GM18861 (cell line): ENCODE results near the gene CDK8.
"Not testable (repeated sequence)": the region's sequence is repeated elsewhere in the genome, so short reads cannot be mapped to it uniquely, and the experiment has no call there.

Experiments used
- ATAC-seq: cut with Tn5 transposase; IDR thresholded peaks from one replicate; pipeline ENCODE4 v1.9.1; 2021; ENCODE audit not compliant: unreplicated experiment

The CDK8 gene

GRCh38 chr13:26252006-26252405 lies 1.9 kb upstream of the CDK8 start:
- not testable (repeated sequence) for ATAC-seq

- ATAC-seq: no peak
These were observed 605 bp upstream of the CDK8 start for GRCh38 chr13:26253262-26253786.

DNA sequence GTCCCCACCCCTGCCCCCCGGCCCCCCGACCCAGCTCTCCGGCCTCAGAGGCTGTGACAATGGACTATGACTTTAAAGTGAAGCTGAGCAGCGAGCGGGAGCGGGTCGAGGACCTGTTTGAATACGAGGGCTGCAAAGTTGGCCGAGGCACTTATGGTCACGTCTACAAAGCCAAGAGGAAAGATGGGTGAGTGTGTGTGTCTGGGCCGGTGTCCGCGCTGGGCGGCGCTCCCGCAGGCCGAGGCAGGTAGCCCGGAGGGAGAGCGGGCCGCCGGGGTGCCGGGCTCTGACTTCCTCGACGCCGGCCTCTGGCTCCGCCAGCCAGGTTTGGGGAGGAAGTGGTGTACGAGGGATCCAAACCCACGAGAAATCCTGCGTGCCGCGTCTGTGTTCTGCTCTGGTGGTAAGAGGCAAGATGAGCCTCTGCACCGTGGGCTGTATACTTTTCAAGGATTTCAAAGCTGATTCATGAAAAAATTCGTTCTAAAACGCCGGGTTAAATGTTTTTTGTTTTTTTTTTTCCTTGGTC lies 718 bp downstream of the CDK8 start:
- ATAC-seq: peak; percentile 32

DNA sequence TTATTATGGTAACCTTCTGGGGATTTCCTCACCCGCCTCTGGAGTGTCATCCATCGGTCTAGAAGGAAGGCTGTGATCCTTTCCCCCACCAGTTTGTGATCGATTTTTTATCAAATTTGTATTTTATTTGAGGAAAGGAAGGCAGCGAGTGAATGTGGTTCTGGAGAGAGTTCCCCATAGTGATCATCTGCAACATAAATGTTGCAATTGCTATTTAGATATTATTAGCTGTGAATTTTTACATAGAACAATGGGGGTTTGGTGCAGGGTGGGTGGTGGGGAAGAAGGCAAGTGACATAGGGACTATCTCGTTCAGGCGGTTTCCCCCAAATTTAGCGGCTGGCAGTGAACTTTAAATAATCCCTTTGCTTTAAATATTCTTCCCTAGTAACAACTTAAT lies 1.2 kb downstream of the CDK8 start:
- no peak for ATAC-seq

DNA sequence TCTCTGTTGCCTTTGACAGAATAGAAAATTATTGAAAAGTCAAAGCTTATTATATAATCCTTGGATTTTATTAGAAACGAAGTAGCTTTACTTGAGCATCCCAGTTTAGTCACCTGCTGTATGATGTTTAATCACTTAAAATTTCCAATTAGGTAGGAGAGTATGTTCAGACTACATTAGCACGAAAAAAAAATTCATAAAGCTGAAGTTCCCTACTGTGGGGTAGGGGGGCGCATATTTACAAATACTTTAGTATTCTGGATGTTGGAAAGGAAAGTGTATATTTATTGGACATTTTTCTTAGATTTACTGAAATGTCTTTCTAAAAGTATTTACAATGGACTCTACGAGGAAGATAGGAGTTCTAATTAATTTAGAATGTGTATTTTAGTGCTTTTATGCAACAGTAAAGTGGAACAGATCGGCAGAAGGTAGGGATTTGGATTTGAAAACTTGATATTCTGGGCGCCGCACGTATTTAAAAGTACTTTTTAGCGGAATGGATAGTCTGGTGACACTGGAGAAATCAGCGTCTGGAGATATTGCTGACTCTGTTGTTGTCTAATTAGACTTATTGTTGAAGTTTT lies 1.9 kb downstream of the CDK8 start:
- ATAC-seq: no peak

DNA sequence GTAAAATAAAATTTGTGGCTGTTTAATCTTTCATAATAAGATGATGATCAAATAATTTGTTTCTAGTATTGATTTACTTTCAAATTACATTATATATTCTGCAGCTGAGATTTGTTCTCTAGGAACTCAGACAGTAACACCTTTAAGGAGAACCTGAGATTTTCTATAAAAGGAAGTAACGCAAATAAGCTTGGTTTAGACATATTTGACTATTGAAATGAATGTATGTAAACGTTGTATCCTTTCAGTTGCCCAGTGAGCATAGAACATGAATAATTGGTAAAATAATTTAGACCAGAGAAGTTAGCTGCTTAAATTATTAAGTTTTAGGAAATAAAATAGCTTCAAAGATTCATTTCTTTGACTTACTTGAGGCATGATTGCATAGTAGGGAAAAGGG lies 3.1 kb downstream of the CDK8 start:
- no peak for ATAC-seq

- ATAC-seq: no peak
These were observed 5.7 kb downstream of the CDK8 start for GRCh38 chr13:26259634-26260033.

DNA sequence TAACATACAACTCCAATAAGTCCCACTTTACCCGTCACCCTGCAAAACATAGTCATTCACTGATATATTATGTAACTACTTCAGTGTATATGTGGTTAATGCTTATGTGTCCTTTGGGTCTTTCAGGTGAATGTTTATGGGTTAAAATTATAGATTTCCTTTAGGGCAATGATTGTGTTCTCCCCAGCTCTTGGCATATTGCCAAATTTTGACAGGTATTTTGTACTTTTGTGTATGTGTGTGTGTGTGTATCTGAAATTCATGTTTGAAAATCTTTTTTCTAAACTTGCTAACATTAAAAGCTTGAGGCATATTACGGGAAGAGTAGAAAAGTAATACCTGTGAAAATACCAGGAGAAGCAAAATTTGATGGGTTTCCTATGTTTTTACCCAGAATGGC lies 8.2 kb downstream of the CDK8 start:
- ATAC-seq: no peak

GRCh38 chr13:26266311-26266710 lies 12.4 kb downstream of the CDK8 start:
- ATAC-seq: no peak

DNA sequence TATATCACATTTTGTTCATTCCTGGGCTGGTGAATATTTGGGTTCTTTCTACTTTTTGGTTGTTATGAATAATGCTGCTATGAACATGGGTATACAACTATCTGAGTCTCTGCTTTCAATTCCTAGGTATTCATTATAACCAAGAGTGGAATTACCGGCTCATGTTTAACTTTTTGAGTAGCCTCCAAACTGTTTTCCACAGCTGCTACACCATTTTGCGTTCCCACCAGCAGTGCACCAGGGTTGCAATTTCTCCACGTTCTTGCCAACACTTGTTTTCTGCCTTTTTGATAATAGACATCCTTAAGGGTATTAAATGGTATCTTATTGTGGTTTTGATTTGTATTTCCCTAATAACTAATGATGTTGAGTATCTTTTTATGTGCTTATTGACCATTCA lies 16.8 kb downstream of the CDK8 start:
- ATAC-seq: no peak

DNA sequence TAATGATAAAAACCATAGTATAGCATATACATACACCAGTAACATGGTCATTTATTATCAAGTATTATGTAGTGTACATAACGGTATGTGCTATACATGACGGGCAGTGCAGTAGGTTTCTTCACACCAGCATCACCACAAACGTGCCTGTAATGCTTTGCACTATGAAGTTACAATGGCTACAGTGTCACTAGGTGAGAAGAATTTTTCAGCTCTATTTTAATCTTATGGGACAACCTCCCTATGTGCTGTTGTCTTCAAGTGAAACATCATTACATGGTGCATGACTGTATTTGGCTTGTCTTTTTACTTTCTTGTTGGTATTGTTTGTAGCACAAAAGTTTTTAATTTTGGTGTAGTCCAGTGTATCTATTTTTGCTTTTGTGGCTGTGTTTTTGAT lies 18.7 kb downstream of the CDK8 start:
- ATAC-seq: no peak

GRCh38 chr13:26280295-26280694 lies 26.4 kb downstream of the CDK8 start:
- ATAC-seq: no peak

- ATAC-seq: no peak
These were observed 26.9 kb downstream of the CDK8 start for GRCh38 chr13:26280822-26281221.

DNA sequence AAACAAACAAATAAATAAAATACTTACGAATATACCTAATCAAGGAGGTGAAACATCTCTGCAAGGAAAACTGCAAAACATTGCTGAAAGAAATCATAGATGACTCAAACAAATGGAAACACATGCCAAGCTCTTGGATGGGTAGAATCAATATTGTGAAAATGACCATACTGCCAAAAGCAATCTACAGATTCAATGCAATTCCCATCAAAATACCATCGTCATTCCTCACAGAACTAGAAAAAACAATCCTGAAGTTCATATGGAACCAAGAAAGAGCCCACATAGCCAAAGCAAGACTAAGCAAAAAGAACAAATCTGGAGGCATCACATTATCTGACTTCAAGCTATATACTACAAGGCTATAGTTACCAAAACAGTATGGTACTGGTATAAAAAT lies 32.0 kb downstream of the CDK8 start:
- ATAC-seq: not testable (repeated sequence)

GRCh38 chr13:26288838-26289237 lies 34.9 kb downstream of the CDK8 start:
- not testable (repeated sequence) for ATAC-seq

- ATAC-seq: no peak
These were observed 41.9 kb downstream of the CDK8 start for GRCh38 chr13:26295812-26296211.

- no peak for ATAC-seq
These were observed 45.3 kb downstream of the CDK8 start for GRCh38 chr13:26299168-26299750.

DNA sequence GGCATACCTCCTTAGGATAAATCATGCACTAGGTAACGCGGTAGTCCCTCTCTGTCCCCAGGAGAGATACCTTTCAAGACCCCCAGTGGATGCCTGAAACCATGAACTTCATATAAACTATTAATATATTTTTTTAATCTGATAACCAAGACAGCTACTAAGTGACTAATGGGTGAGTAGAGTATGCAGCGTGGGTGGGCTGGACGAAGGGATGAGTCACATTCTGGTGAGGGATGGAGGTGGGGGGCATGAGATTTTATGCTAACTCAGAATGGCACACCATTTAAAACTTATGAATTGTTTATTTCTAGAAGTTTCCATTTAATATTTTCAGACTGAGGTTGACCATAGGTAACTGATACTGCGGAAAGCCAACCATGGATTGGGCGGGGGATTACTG lies 46.2 kb downstream of the CDK8 start:
- no peak for ATAC-seq

DNA sequence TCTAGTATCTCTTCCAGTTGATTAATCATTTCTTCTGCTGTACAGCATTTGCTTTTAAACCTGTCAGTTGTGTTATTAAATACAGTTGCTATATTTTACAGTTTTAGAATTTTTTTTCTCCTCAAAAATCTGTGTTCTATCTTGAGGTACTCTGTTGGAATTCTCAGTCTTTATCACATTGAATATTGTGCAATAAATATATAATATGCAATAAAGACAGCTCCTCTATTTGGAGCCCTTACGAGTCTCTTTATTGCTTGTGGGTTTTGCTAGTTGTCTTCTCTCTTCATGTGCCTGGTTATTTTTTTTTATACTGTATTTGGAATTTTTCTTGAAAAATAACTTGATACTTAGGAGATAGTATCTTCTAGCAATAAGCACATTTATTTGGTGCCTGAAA lies 51.7 kb downstream of the CDK8 start:
- ATAC-seq: no peak

DNA sequence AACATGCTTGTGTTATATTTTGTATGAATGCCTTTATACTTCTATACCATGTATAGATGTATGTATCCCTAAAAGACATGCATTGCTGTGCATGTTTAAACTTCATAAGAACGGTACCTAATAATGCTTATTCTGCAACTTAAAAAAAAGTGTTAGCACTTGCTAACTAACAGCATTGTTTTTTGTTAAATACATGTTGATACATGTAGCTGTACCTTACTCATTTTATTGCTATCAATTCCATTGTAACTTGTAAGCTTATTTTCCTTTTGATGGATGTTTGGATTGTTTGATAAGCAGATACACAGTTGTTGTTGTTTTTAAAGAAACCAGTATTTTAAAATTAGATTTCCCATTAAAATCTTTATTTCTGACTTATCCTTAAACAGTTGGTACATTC lies 53.8 kb downstream of the CDK8 start:
- ATAC-seq: no peak

GRCh38 chr13:26308250-26308649 lies 54.3 kb downstream of the CDK8 start:
- ATAC-seq: no peak

DNA sequence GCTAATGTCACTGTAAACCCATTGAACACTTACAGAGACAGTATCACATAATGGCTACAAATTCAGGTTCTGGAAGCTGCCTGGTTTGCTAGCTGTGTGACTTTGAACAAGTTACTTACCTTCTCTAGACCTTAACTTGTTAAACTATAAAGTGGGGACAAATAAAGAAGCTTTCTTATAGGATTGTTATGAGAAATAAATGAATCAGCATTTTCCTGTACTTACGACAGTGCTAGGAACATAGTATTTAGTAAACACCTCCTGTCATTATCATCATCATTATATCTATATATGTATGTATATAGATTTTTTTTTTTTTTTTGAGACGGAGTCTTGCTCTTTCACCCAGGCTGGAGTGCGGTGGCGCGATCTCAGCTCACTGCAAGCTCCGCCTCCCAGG lies 54.9 kb downstream of the CDK8 start:
- no peak for ATAC-seq

GRCh38 chr13:26310003-26310402 lies 56.1 kb downstream of the CDK8 start:
- ATAC-seq: no peak
